Measurements from ENCODE around the gene EXD2. TPM values are rescaled to one million over a fixed set of nuclear protein-coding genes. Genes with fewer than 3 reads are reported as not detected.

Gene EXD2
- total RNA-seq, 1 experiment from 2014 or later = 26.2 TPM

- Mint-ChIP-seq H3K9me3 (peaks cover 5% of the 10 kb centered on the region; the same call in 1 of the 2 replicates), H3K27me3 (ENCODE audit: low read depth) (no peaks in the 10 kb centered on the region), H3K36me3 (no peaks in the 10 kb centered on the region), H3K27ac (no peak overlapping the region), H3K4me1 (peaks cover 2% of the 10 kb centered on the region), H3K4me3 (no peak overlapping the region)
- no peak for TF ChIP-seq NFATC4 (CRISPR knock-in tag; IDR thresholded peaks at IDR 0.05)
- TF ChIP-seq SMAD3 (CRISPR knock-in tag; IDR thresholded peaks at IDR 0.05; ENCODE audit: borderline replicate concordance) = no peak
- TF ChIP-seq JAZF1 (CRISPR knock-in tag; IDR thresholded peaks at IDR 0.05) = no peak
- TF ChIP-seq MXD4 (CRISPR knock-in tag; IDR thresholded peaks at IDR 0.05; ENCODE audit: borderline replicate concordance) = no peak
- TF ChIP-seq OVOL2 (CRISPR knock-in tag; IDR thresholded peaks at IDR 0.05; ENCODE audit: borderline replicate concordance) = no peak
- TF ChIP-seq ZNF512 (CRISPR knock-in tag; IDR thresholded peaks at IDR 0.05; ENCODE audit: borderline replicate concordance) = no peak
- TF ChIP-seq MYBL2 (CRISPR knock-in tag; IDR thresholded peaks at IDR 0.05) = no peak
- TF ChIP-seq AR (CRISPR knock-in tag; IDR thresholded peaks at IDR 0.05) = no peak
- no peak for TF ChIP-seq ZMAT4 (CRISPR knock-in tag; IDR thresholded peaks at IDR 0.05)
- TF ChIP-seq NR2C2 (CRISPR knock-in tag; IDR thresholded peaks at IDR 0.05) = no peak
- TF ChIP-seq ARID4B (CRISPR knock-in tag; IDR thresholded peaks at IDR 0.05; ENCODE audit: borderline replicate concordance) = no peak
- DNase-seq (ENCODE audit: low spot score) (no peak), ATAC-seq (no peak)
- ChIA-PET POLR2A (no interaction called here), CTCF (interaction anchor here (0.6 to 2.0 kb wide), 5 partner anchors 21 to 188 kb away, joined by 3 to 8 read pairs (median 5); partner anchors contain the start of gene GALNT16)
Measured at GRCh38 chr14:69282448-69282847, 91.2 kb downstream of the EXD2 start.

- Mint-ChIP-seq H3K36me3 (no peaks in the 10 kb centered on the region), H3K9me3 (no peaks in the 10 kb centered on the region), H3K27ac (no peak overlapping the region), H3K4me3 (no peak overlapping the region), H3K27me3 (ENCODE audit: low read depth) (no peaks in the 10 kb centered on the region), H3K4me1 (peaks cover 8% of the 10 kb centered on the region)
- no peak for TF ChIP-seq EMX1 (CRISPR knock-in tag; IDR thresholded peaks at IDR 0.05)
- no peak for TF ChIP-seq ZMAT4 (CRISPR knock-in tag; IDR thresholded peaks at IDR 0.05)
- TF ChIP-seq ETV6 (CRISPR knock-in tag; IDR thresholded peaks at IDR 0.05) = no peak
- no peak for TF ChIP-seq JUN (CRISPR knock-in tag; IDR thresholded peaks at IDR 0.05)
- TF ChIP-seq SMAD4 (CRISPR knock-in tag; IDR thresholded peaks at IDR 0.05) = no peak
- no peak for TF ChIP-seq TCF7 (CRISPR knock-in tag; IDR thresholded peaks at IDR 0.05; ENCODE audit: low read depth)
- no peak for TF ChIP-seq NFYB (CRISPR knock-in tag; conservative IDR thresholded peaks at IDR 0.05; ENCODE audit: low read depth)
- no peak for TF ChIP-seq E2F4 (CRISPR knock-in tag; IDR thresholded peaks at IDR 0.05; ENCODE audit: borderline replicate concordance, low read depth)
- no peak for TF ChIP-seq TEAD4 (CRISPR knock-in tag; IDR thresholded peaks at IDR 0.05)
- TF ChIP-seq CREB1 (CRISPR knock-in tag; IDR thresholded peaks at IDR 0.05) = no peak
- TF ChIP-seq E2F5 (CRISPR knock-in tag; IDR thresholded peaks at IDR 0.05) = no peak
- ATAC-seq (no peak), DNase-seq (ENCODE audit: low spot score) (no peak)
- ChIA-PET POLR2A (no interaction called here), CTCF (no interaction called here)
Measured at GRCh38 chr14:69284170-69284569, 92.9 kb downstream of the EXD2 start.
